ENCODE measurements around the gene MAJIN. TPM values are rescaled to one million over a fixed set of nuclear protein-coding genes. Genes with fewer than 3 reads are reported as not detected.

MAJIN gene
- total RNA-seq, 1 experiment from 2014 or later, result not detected

GRCh38 chr11:64888406-64888728 lies 83.5 kb downstream of the MAJIN start:
- TF ChIP-seq, protein P1, sequence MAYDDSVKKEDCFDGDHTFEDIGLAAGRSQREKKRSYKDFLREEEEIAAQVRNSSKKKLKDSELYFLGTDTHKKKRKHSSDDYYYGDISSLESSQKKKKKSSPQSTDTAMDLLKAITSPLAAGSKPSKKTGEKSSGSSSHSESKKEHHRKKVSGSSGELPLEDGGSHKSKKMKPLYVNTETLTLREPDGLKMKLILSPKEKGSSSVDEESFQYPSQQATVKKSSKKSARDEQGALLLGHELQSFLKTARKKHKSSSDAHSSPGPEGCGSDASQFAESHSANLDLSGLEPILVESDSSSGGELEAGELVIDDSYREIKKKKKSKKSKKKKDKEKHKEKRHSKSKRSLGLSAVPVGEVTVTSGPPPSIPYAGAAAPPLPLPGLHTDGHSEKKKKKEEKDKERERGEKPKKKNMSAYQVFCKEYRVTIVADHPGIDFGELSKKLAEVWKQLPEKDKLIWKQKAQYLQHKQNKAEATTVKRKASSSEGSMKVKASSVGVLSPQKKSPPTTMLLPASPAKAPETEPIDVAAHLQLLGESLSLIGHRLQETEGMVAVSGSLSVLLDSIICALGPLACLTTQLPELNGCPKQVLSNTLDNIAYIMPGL (CRISPR knock-in tag; IDR thresholded peaks at IDR 0.05), result no peak
- no peak for TF ChIP-seq ZNF138 (CRISPR knock-in tag; conservative IDR thresholded peaks at IDR 0.05)
- no peak for TF ChIP-seq JUN (CRISPR knock-in tag; IDR thresholded peaks at IDR 0.05)
- no peak for TF ChIP-seq SMAD3 (CRISPR knock-in tag; IDR thresholded peaks at IDR 0.05; ENCODE audit: borderline replicate concordance)
- no peak for TF ChIP-seq IRF2 (CRISPR knock-in tag; IDR thresholded peaks at IDR 0.05; ENCODE audit: borderline replicate concordance, low read depth)
- TF ChIP-seq, protein P2, sequence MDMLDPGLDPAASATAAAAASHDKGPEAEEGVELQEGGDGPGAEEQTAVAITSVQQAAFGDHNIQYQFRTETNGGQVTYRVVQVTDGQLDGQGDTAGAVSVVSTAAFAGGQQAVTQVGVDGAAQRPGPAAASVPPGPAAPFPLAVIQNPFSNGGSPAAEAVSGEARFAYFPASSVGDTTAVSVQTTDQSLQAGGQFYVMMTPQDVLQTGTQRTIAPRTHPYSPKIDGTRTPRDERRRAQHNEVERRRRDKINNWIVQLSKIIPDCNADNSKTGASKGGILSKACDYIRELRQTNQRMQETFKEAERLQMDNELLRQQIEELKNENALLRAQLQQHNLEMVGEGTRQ (CRISPR knock-in tag; IDR thresholded peaks at IDR 0.05), result no peak
- no peak for TF ChIP-seq CREB1 (CRISPR knock-in tag; IDR thresholded peaks at IDR 0.05)
- TF ChIP-seq, protein P3, sequence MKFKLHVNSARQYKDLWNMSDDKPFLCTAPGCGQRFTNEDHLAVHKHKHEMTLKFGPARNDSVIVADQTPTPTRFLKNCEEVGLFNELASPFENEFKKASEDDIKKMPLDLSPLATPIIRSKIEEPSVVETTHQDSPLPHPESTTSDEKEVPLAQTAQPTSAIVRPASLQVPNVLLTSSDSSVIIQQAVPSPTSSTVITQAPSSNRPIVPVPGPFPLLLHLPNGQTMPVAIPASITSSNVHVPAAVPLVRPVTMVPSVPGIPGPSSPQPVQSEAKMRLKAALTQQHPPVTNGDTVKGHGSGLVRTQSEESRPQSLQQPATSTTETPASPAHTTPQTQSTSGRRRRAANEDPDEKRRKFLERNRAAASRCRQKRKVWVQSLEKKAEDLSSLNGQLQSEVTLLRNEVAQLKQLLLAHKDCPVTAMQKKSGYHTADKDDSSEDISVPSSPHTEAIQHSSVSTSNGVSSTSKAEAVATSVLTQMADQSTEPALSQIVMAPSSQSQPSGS (CRISPR knock-in tag; IDR thresholded peaks at IDR 0.05; ENCODE audit: borderline replicate concordance, low read depth), result no peak
- no peak for TF ChIP-seq E2F1 (CRISPR knock-in tag; IDR thresholded peaks at IDR 0.05)
- TF ChIP-seq, protein P4, sequence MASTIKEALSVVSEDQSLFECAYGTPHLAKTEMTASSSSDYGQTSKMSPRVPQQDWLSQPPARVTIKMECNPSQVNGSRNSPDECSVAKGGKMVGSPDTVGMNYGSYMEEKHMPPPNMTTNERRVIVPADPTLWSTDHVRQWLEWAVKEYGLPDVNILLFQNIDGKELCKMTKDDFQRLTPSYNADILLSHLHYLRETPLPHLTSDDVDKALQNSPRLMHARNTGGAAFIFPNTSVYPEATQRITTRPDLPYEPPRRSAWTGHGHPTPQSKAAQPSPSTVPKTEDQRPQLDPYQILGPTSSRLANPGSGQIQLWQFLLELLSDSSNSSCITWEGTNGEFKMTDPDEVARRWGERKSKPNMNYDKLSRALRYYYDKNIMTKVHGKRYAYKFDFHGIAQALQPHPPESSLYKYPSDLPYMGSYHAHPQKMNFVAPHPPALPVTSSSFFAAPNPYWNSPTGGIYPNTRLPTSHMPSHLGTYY (CRISPR knock-in tag; IDR thresholded peaks at IDR 0.05), result no peak
- no peak for TF ChIP-seq NFE2L1 (CRISPR knock-in tag; IDR thresholded peaks at IDR 0.05)
- TF ChIP-seq ZNF232 (CRISPR knock-in tag; IDR thresholded peaks at IDR 0.05), result no peak
- Mint-ChIP-seq H3K27me3 (ENCODE audit: low read depth) (no peaks in the 10 kb centered on the region), H3K9me3 (no peaks in the 10 kb centered on the region), H3K27ac (no peak overlapping the region), H3K36me3 (no peaks in the 10 kb centered on the region), H3K4me1 (peaks cover 14% of the 10 kb centered on the region), H3K4me3 (peak overlapping the region; percentile 66)
- ChIA-PET CTCF (interaction anchor here (0.6 to 22.9 kb wide), 63 partner anchors 9 to 557 kb away, joined by 3 to 372 read pairs (median 4); partner anchors contain the start of genes ARL2, ATG2A, BATF2 and CDC42BPG), POLR2A (interaction anchor here (0.8 to 2.4 kb wide), 2 partner anchors 9 to 110 kb away, joined by 3 to 10 read pairs; partner anchors contain the start of gene SF1)
- ATAC-seq (no peak), DNase-seq (ENCODE audit: low spot score) (no peak)

Small RNA genes lying within 50 kb of the gene (microRNA-seq; reads per million reads assigned to microRNA genes)
- gene MIR6749 (ENCODE audit: borderline number of aligned reads) (not detected), gene MIR6750 (ENCODE audit: borderline number of aligned reads) (not detected), gene MIR6879 (ENCODE audit: borderline number of aligned reads) (1.0 reads per million)

Other genes with a start within 250 kb of the MAJIN start
- gene NRXN2, start 248.9 kb downstream of the MAJIN start, total RNA-seq (2021), result 8.0 to 10.4 TPM (median 8.6 TPM) in 3 replicates
- gene RASGRP2, start 228.0 kb downstream of the MAJIN start, total RNA-seq (2021), result 31.9 to 41.5 TPM (median 40.3 TPM) in 3 replicates
- 6.6 to 8.7 TPM (median 8.2 TPM) in 3 replicates for gene PYGM, start 212.1 kb downstream of the MAJIN start, total RNA-seq (2021)
- 285 to 314 TPM (median 300 TPM) in 3 replicates for gene SF1, start 193.6 kb downstream of the MAJIN start, total RNA-seq (2021)
- 24.5 to 31.6 TPM (median 28.3 TPM) in 3 replicates for gene MAP4K2, start 168.9 kb downstream of the MAJIN start, total RNA-seq (2021)
- 47.1 to 53.3 TPM (median 51.2 TPM) in 3 replicates for gene MEN1, start 161.6 kb downstream of the MAJIN start, total RNA-seq (2021)
- gene CDC42BPG, start 127.5 kb downstream of the MAJIN start, total RNA-seq (2021), result 14.9 to 21.6 TPM (median 17.3 TPM) in 3 replicates
- 29.9 to 38.1 TPM (median 35.2 TPM) in 3 replicates for gene EHD1, start 93.5 kb downstream of the MAJIN start, total RNA-seq (2021)
- gene ATG2A, start 54.9 kb downstream of the MAJIN start, total RNA-seq (2021), result 25.2 to 31.4 TPM (median 27.6 TPM) in 3 replicates
- 8.7 to 10.2 TPM (median 9.1 TPM) in 3 replicates for gene PPP2R5B, start 47.4 kb downstream of the MAJIN start, total RNA-seq (2021)
- 1.0 to 1.6 TPM (median 1.6 TPM) in 3 replicates for gene GPHA2, start 36.2 kb downstream of the MAJIN start, total RNA-seq (2021)
- gene BATF2, start 24.9 kb upstream of the MAJIN start, total RNA-seq (2021), result 1.3 to 3.2 TPM (median 2.2 TPM) in 3 replicates
- 171 to 248 TPM (median 235 TPM) in 3 replicates for gene ARL2, start 42.1 kb upstream of the MAJIN start, total RNA-seq (2021)
- gene SNX15, start 55.3 kb upstream of the MAJIN start, total RNA-seq (2021), result 16.7 to 19.6 TPM (median 17.6 TPM) in 3 replicates
- 22.2 to 26.2 TPM (median 22.8 TPM) in 3 replicates for gene SAC3D1, start 69.1 kb upstream of the MAJIN start, total RNA-seq (2021)
- gene NAALADL1, start 86.4 kb upstream of the MAJIN start, total RNA-seq (2021), result 4.5 to 6.1 TPM (median 5.9 TPM) in 3 replicates
- gene CDCA5, start 111.9 kb upstream of the MAJIN start, total RNA-seq (2021), result 80.6 to 95.9 TPM (median 86.9 TPM) in 3 replicates
- gene ZFPL1, start 112.1 kb upstream of the MAJIN start, total RNA-seq (2021), result 32.2 to 33.8 TPM (median 32.8 TPM) in 3 replicates
- 122 to 136 TPM (median 123 TPM) in 3 replicates for gene VPS51, start 124.1 kb upstream of the MAJIN start, total RNA-seq (2021)
- 63.8 to 74.9 TPM (median 71.5 TPM) in 3 replicates for gene TM7SF2, start 139.8 kb upstream of the MAJIN start, total RNA-seq (2021)
- gene ZNHIT2, start 145.6 kb upstream of the MAJIN start, total RNA-seq (2021), result 15.9 to 18.3 TPM (median 16.7 TPM) in 3 replicates
- 951 to 991 TPM (median 985 TPM) in 3 replicates for gene FAU, start 150.0 kb upstream of the MAJIN start, total RNA-seq (2021)
- gene MRPL49, start 150.2 kb upstream of the MAJIN start, total RNA-seq (2021), result 51.3 to 55.9 TPM (median 53.3 TPM) in 3 replicates
- 27.6 to 34.8 TPM (median 31.8 TPM) in 3 replicates for gene SYVN1, start 162.4 kb upstream of the MAJIN start, total RNA-seq (2021)
- gene SPDYC, start 198.1 kb upstream of the MAJIN start, total RNA-seq (2021), result 0.27 to 0.35 TPM (median 0.32 TPM) in 3 replicates
- 204 to 257 TPM (median 218 TPM) in 3 replicates for gene CAPN1, start 209.8 kb upstream of the MAJIN start, total RNA-seq (2021)

All from WTC11 (cell line).